Activated T-helper 2 cell treated with anti-CD3 and anti-CD28 coated beads, Interferon-gamma antibody, Interleukin-2, Interleukin-4, amounts not matched to agents 10 μg/mL and 5 μg/mL and 100 μg/mL, durations not matched to agents 14 hours and 24 hours and 36 hours (primary cell): ENCODE measurements around the gene CA11. TPM values are rescaled to one million over a fixed set of nuclear protein-coding genes. Genes with fewer than 3 reads are reported as not detected.

ENCODE experiments used
- DNase-seq: peaks from one replicate; pipeline ENCODE4 v3.0.0; 2021; ENCODE audit warnings: low spot score
- H3K27ac Mint-ChIP-seq: one replicate; pipeline ENCODE4 v1.8.0; 2021; ENCODE audit warnings: mixed read lengths
- H3K27me3 Mint-ChIP-seq: one replicate; pipeline ENCODE4 v1.8.0; 2021; ENCODE audit warnings: low read depth, mixed read lengths
- H3K36me3 Mint-ChIP-seq: one replicate; pipeline ENCODE4 v1.8.0; 2021; ENCODE audit warnings: low read depth, mixed read lengths
- H3K4me1 Mint-ChIP-seq: one replicate; pipeline ENCODE4 v1.8.0; 2021; ENCODE audit warnings: low read depth, mixed read lengths
- H3K4me3 Mint-ChIP-seq: one replicate; pipeline ENCODE4 v1.8.0; 2021; ENCODE audit warnings: low read depth, mild to moderate bottlenecking, moderate library complexity, mixed read lengths
- H3K9me3 Mint-ChIP-seq: one replicate; pipeline ENCODE4 v1.8.0; 2021; ENCODE audit warnings: mixed read lengths
- intact Hi-C: fragments of 100-400 bp; cut with micrococcal nuclease; formaldehyde crosslinking; loops from one replicate; pipeline ENCODE4 v1.15.1; 2023
- total RNA-seq: library from RNA; stranded (reverse); gene quantifications from 2 replicates; pipeline ENCODE4 v1.2.3, GENCODE V29; 2022

CA11 gene
- total RNA-seq, 1 donor from 2014 or later, result 5.4 TPM

DNA sequence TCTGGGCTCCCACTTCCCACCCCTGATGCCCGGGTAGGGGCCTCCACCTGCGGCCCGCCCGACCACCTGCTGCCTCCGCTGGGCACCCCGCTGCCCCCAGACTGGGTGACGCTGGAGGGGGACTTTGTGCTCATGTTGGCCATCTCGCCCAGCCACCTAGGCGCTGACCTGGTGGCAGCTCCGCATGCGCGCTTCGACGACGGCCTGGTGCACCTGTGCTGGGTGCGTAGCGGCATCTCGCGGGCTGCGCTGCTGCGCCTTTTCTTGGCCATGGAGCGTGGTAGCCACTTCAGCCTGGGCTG, 16.7 kb downstream of the CA11 start:
- peaks cover 17% of the 10 kb centered on the region for H3K36me3 Mint-ChIP-seq
- no peak overlapping the region for H3K27ac Mint-ChIP-seq
- H3K4me3 Mint-ChIP-seq, result no peak overlapping the region
- intact Hi-C loops, result no loop called here
- H3K4me1 Mint-ChIP-seq, result peaks cover 27% of the 10 kb centered on the region
- no peak for DNase-seq
- no peaks in the 10 kb centered on the region for H3K9me3 Mint-ChIP-seq
- no peaks in the 10 kb centered on the region for H3K27me3 Mint-ChIP-seq

DNA sequence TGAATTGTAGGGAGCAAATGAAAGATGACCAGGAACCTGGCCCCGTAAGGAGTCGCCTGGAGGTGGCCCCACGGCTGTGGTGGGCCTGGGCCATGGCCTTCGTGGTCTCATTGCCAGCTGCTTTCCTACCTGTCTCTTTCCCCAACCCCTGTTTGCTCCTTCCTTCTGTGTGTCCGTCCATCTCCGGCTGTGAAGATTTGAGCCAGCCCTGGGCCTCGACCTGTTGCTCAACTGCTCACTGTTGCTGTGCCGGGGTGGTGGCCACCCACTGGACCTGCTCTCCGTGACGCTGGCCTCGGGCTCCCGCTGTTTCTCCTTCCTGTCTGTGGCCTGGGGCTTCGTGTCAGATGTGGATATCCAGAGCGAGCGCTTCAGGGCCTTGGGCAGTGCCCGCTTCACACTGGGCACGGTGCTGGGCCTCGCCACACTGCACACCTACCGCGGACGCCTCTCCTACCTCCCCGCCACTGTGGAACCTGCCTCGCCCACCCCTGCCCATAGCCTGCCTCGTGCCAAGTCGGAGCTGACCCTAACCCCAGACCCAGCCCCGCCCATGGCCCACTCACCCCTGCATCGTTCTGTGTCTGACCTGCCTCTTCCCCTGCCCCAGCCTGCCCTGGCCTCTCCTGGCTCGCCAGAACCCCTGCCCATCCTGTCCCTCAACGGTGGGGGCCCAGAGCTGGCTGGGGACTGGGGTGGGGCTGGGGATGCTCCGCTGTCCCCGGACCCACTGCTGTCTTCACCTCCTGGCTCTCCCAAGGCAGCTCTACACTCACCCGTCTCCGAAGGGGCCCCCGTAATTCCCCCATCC, 17.3 kb downstream of the CA11 start:
- Mint-ChIP-seq H3K27ac (no peak overlapping the region), H3K9me3 (no peaks in the 10 kb centered on the region), H3K27me3 (no peaks in the 10 kb centered on the region), H3K36me3 (peaks cover 22% of the 10 kb centered on the region), H3K4me1 (peaks cover 25% of the 10 kb centered on the region), H3K4me3 (no peak overlapping the region)
- no peak for DNase-seq
- intact Hi-C loops, result no loop called here

DNA sequence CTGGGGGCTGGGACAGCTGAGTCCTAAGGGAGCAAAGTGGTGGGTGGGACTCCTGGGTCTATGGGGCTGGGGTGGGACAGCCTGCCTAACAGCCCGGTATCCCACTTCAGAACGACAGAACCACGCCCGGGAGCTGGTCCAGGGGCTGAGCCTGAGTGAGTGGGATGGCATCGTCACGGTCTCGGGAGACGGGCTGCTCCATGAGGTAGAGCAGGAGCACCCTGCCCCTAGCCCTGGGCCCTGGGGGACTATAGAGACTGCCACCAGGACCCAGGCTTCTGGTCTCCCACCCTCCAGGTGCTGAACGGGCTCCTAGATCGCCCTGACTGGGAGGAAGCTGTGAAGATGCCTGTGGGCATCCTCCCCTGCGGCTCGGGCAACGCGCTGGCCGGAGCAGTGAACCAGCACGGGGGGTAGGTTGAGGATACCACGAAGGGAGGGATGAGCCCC, 18.1 kb downstream of the CA11 start:
- H3K27ac Mint-ChIP-seq, result no peak overlapping the region
- no peak overlapping the region for H3K4me3 Mint-ChIP-seq
- H3K36me3 Mint-ChIP-seq, result peaks cover 28% of the 10 kb centered on the region
- H3K27me3 Mint-ChIP-seq, result no peaks in the 10 kb centered on the region
- intact Hi-C loops, result no loop called here
- no peak for DNase-seq
- H3K9me3 Mint-ChIP-seq, result no peaks in the 10 kb centered on the region
- H3K4me1 Mint-ChIP-seq, result peaks cover 25% of the 10 kb centered on the region

DNA sequence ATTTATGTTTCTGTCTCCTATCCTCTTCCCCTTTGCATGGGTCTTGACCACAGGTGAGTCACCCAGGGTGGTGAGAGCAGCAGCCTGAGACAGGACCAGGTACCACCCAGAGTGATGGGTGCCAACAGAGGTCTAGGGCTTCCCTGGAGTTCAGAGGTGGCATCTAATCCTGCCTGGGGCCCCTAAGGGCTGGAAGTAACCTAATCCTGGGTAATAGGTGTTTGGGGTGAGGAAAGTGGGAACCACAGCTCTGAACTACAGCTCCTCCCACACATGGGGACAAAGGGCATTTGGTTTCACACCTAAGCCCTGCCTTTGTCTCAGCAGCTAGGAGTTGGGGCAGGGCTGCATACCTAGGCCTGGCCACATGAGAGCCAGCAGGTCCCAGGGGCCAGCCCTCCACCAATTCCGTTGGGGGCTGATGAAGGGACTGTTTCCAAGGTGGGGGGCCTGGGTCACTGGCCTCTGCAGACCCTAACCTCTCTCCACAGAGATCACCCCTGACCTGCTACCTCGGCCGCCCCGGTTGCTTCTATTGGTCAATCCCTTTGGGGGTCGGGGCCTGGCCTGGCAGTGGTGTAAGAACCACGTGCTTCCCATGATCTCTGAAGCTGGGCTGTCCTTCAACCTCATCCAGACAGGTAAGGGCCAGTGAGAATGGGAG, 18.7 kb downstream of the CA11 start:
- no peak overlapping the region for H3K4me3 Mint-ChIP-seq

DNA sequence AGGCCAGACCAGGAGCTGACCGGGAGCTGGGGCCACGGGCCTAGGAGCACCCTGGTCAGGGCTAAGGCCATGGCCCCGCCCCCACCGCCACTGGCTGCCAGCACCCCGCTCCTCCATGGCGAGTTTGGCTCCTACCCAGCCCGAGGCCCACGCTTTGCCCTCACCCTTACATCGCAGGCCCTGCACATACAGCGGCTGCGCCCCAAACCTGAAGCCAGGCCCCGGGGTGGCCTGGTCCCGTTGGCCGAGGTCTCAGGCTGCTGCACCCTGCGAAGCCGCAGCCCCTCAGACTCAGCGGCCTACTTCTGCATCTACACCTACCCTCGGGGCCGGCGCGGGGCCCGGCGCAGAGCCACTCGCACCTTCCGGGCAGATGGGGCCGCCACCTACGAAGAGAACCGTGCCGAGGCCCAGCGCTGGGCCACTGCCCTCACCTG, 20.1 kb downstream of the CA11 start:
- Mint-ChIP-seq H3K9me3 (no peaks in the 10 kb centered on the region), H3K4me3 (no peak overlapping the region), H3K27me3 (no peaks in the 10 kb centered on the region), H3K4me1 (peaks cover 30% of the 10 kb centered on the region), H3K36me3 (peaks cover 37% of the 10 kb centered on the region), H3K27ac (no peak overlapping the region)
- intact Hi-C loops, result no loop called here
- no peak for DNase-seq

More for the DNA sequence above, 18.7 kb downstream of the CA11 start:
- no peak for DNase-seq
- Mint-ChIP-seq H3K4me1 (peaks cover 23% of the 10 kb centered on the region), H3K36me3 (peaks cover 30% of the 10 kb centered on the region), H3K9me3 (no peaks in the 10 kb centered on the region), H3K27ac (no peak overlapping the region), H3K27me3 (no peaks in the 10 kb centered on the region)
- intact Hi-C loops, result no loop called here

DNA sequence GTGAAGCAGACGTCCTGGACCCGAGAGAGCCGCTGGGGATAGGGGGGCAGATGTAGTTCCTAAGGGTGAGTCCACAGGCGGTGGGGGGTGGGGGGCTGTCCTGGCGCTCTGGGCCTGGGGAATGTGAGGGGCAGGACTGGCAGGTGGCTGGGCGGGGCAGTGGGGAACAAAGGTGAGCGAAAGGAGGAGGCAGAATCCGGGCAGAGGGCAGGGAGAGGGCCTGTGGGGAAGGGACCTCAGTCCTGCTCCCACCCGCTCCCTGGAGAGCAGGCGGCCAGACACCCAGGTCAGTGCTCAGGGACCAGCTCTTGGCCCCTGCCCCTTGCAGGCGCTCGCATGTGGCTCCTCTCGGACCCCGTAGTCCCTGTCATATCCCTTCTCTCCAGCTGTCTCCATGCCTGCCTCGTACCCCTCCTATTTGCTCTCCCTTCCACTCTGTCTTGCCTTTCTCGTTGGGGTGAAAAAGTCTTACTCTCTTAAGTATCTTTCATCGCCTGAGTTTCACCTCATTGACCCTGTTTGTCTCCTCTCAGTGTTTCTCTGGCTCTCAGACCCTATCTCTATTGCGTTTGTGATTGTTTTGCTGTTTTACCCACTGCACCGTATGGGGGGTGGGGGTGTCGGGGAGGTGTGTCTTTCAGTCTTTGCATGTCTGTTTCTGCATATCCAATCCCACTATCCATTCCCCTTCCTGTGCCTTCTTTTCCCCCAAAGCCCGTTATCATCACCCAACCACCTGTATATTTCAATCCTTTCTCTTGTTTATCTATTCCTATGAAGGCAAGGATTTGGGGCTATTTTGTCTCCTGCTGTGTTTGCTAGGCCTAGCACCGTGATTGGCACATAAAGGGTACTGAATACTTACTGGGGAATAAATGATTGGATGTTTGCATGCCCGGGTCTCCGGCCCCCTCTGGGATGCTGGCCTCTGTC, 20.9 kb downstream of the CA11 start:
- peaks cover 31% of the 10 kb centered on the region for H3K4me1 Mint-ChIP-seq
- intact Hi-C loops, result loop anchor here (1.0 kb wide), 1 partner anchor 9 kb away; no protein-coding TSS in a partner anchor
- DNase-seq, result no peak
- peak overlapping the region; percentile 97 for H3K27ac Mint-ChIP-seq
- no peaks in the 10 kb centered on the region for H3K27me3 Mint-ChIP-seq
- no peaks in the 10 kb centered on the region for H3K9me3 Mint-ChIP-seq
- H3K36me3 Mint-ChIP-seq, result peaks cover 29% of the 10 kb centered on the region
- peak overlapping the region; percentile 84 for H3K4me3 Mint-ChIP-seq

DNA sequence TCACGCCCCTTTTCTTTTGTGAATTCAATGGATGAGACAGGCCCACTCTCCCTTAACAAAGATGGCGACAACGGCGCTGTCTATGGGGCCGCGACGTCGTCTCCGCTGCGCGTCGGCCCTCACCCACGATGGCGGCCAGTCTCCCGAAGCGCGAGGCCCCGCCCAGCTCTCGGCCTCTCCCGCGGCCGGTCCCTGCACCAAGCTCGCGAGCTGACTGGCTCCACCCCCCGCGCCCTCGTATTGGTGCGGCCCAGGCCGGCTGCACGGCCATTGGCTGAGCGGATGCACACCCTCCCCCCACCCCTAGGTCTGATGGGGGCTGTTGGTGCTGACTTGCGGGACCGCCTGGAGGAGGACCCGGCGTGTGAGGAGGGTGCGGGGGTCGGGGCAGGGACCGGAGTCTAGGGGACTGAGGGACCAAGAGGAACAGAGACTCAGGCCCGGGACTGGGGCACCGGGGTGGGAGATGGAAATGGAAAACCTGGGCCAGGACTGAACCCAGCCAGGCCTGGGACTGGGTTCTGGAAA, 21.9 kb downstream of the CA11 start:
- no peaks in the 10 kb centered on the region for H3K9me3 Mint-ChIP-seq
- peaks cover 25% of the 10 kb centered on the region for H3K36me3 Mint-ChIP-seq
- H3K4me3 Mint-ChIP-seq, result peak overlapping the region; percentile 84
- H3K27ac Mint-ChIP-seq, result peak overlapping the region; percentile 97
- H3K27me3 Mint-ChIP-seq, result no peaks in the 10 kb centered on the region
- intact Hi-C loops, result loop anchor here (1.0 kb wide), 1 partner anchor 10 kb away; no protein-coding TSS in a partner anchor
- H3K4me1 Mint-ChIP-seq, result peaks cover 36% of the 10 kb centered on the region
- DNase-seq, result peak; percentile 96

DNA sequence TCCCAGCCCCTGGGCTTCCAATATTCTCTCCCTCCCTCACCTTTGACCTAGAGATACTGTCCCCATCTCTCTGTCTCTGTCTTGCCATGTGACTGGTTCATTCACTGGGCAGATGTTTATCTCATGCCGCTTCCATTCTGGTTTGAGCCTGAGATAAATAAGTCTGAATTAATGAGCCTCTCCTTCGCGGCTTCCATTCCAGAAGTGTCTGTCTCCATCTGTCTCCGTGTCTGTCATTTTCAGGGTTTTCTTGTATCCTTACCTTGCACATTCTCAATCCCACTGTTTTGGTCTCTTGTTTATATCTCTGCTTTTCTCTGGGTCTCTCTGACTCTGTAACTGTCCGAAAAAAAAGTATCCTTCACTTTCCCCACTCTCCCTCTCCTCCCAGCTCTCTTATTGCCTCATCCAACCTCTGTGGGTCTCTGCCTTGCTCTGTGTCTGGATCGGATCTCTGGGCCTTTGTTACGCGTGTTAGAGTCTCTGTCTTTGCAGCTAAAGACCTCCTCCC, 22.4 kb downstream of the CA11 start:
- Mint-ChIP-seq H3K9me3 (no peaks in the 10 kb centered on the region), H3K36me3 (peaks cover 29% of the 10 kb centered on the region), H3K27ac (peak overlapping the region; percentile 97), H3K4me1 (peaks cover 37% of the 10 kb centered on the region), H3K27me3 (no peaks in the 10 kb centered on the region), H3K4me3 (peak overlapping the region; percentile 84)
- intact Hi-C loops, result loop anchor here (1.0 kb wide), 1 partner anchor 11 kb away; no protein-coding TSS in a partner anchor
- no peak for DNase-seq

DNA sequence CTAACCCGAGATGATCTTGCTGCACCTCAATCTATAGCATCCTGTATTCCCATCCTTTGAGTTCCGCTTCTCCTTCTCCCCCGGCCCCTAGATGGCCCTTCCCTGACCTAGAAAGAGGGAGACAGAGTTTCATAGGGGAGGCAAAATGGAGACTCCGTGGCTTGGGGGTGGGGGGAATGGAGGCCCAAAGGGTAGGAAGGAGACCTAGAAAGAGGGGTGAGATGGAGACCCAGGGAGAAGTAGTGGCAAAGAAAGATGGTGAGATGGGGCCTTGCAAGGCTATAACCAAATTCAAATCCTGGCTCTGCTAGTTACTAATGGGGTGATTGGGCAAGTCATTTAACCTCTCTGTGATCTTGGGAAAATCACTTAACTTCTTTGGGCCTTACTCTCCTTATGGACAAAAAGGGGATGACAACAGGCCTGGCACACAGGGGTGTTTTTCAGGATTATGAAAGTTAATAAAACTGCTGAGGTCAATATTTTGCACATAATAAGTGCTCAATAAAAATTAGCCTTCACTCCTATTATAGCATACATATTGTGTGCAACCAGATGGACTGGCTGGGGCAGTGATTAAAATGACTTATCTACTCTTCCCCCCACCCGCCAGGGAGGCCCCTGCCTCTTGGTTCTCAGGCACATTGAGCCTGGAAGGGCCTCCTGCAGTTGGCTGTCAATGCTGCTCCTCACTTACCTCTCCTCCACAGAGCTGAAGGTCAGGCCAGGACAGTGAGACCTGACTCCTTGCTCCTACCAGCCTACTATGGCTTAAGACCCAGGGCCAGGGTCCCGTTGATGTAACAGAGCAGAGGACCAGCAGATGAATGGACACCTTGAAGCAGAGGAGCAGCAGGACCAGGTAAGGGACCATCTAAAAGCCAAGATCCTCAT, 26.0 kb downstream of the CA11 start:
- H3K9me3 Mint-ChIP-seq, result no peaks in the 10 kb centered on the region
- H3K36me3 Mint-ChIP-seq, result peaks cover 61% of the 10 kb centered on the region
- no peak for DNase-seq
- intact Hi-C loops, result loop anchor here (1.0 kb wide), 1 partner anchor 17 kb away; the partner anchor contains the start of gene DBP
- H3K27ac Mint-ChIP-seq, result peak overlapping the region; percentile 99
- H3K4me1 Mint-ChIP-seq, result peaks cover 38% of the 10 kb centered on the region
- H3K4me3 Mint-ChIP-seq, result peak overlapping the region; percentile 95
- no peaks in the 10 kb centered on the region for H3K27me3 Mint-ChIP-seq

DNA sequence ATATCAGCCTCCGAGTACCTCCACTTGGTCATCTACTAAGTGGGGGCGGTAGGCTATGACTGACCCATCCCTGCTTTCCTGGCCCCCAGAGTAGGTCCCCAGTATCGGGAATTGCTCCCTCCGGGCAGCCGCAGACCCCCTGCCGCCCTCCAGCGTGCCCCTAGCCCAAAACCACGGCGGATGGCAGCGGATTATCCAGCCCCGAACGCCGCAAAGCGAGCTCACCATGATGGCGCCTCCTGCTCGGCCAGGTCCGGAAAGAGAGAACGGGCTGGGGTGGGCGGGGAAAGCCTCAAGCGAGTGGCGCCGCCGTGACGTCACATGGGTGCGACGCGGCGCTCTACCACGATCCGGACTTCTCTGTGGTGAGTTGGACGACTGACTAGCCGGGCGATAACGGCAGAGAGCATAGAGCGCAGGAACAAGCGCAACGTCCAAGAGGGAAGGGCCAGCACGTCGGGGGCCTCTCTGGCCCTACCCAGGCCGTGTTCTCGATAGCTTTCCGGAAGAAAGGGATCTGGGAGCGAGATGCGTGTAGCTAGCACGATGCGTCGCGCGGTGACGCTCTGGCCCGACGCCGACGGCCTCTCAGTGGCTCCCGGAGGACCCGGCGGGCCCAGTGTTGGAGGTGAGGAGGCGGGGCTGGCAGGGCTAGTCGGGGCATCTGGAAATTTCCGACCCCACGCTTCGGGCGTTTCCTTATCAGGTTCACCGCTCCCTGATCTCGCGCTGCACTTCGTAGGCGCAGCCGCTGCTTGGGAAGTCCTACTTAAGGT, 26.9 kb downstream of the CA11 start, which contains the start of the genes RPL18 and SPHK2:
Gene RPL18, minus strand, starts transcription at position 263 of the 776 bp plus-strand sequence. Its CDS starts 35 bp downstream, at position 228.
Gene SPHK2, plus strand, starts transcription at position 591 of the 776 bp plus-strand sequence. CDS start 1,009 bp downstream, outside the sequence.
- Mint-ChIP-seq H3K4me1 (peaks cover 34% of the 10 kb centered on the region), H3K27me3 (no peaks in the 10 kb centered on the region), H3K27ac (peak within 1 kb of the TSS; percentile 99), H3K36me3 (peaks cover 64% of the 10 kb centered on the region), H3K9me3 (no peaks in the 10 kb centered on the region), H3K4me3 (peak within 1 kb of the TSS; percentile 95)
- intact Hi-C loops, result loop anchor here (1.0 kb wide), 1 partner anchor 18 kb away; the partner anchor contains the start of gene DBP
- DNase-seq, result peak; percentile 95
